Right lobe of liver (tissue), 4 donors: ENCODE data around the gene OPCML.

Experiments used
- CTCF ChIP-seq, 4 donors: fragments of 200-600 bp in 3 of 4; fragments of 450-650 bp in 1 of 4; IDR thresholded peaks; one replicate each; pipeline versions ENCODE4 v1.5.1 to v1.8.0; 2016 to 2022; ENCODE audit warnings: antibody characterized with exemption in 4 of 4, mild to moderate bottlenecking in 2 of 4
- POLR2A ChIP-seq: fragments of 450-650 bp; IDR thresholded peaks from one replicate; pipeline ENCODE4 v1.6.1; 2017; ENCODE audit warnings: antibody characterized with exemption, mild to moderate bottlenecking
- donor health status: DM: no; HTN: no; CAD: no.
- donor health status: DM: no; HTN: no; CAD: no.
- donor health status: DM: no; HTN: yes; CAD: no.

DNA sequence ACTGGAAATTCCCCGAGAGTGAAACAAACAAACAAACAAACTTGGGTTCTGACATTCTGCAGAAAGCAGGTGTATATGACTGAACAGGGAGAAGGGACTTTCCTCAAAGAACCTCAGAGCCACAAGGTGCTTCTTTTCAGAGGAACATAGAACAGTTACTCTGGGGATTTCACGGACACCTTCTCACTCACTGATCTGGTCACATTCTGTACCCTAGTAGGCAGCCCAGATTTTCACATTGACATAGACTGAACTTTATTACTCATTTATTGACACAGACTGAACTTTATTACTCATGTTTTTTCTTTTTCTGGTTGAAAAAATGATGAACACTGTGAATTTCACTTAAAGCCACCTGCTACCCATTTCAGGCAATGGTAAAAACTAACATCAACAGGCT is 263.0 kb downstream of the OPCML start:
- TF ChIP-seq CTCF (IDR thresholded peaks at IDR 0.05) (no peak), POLR2A (no peak)
